Measurements from ENCODE around the gene CNDP1. TPM values are rescaled to one million over a fixed set of nuclear protein-coding genes. Genes with fewer than 3 reads are reported as not detected.

The CNDP1 gene
- total RNA-seq, 1 experiment from 2014 or later = not detected

DNA sequence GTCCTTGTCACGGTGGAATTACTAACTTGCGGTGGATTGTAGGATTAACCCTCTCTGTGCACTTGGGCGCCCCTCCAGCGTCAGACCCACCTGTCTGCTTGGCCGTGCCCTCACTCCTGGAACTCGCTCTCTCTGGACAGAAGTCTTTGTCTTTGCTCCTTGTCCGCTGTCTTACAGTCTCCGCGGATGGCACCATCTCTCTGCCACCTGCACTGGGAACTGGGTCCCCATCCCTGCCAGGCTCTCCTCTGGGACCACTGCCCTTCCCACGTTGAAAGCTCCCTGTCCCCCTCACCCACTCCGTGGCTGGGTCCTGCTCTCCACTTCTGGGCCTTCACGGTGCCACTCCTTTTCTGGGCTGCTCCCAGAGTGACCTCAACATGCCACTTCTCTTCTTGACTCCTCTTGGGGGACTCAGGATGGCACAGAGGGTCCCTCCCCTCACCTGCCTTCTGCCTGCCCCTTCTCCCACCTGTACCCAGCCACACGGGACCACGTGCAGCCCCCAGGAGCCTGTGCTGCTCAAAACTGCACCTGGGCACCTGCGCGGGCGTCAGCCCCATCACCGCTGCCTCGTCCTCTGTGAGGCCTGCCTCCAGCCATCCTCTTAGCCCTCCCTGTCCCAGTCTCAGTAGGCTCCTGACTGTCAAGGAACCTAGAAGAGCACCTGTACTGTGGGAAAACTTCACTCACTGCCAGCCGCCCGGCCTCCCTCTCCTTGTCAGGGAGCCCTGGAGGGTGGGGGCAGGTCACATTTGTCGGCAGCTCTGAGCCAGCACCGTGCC is 27.0 kb upstream of the CNDP1 start:
- H3K36me3 Mint-ChIP-seq (ENCODE audit: insufficient read depth, unreplicated experiment) = peaks cover 75% of the 10 kb centered on the region

GRCh38 chr18:74507927-74508326 is 26.4 kb upstream of the CNDP1 start:
- no peak for DNase-seq
- Mint-ChIP-seq H3K4me1 (ENCODE audit: low read depth, unreplicated experiment) (no peaks in the 10 kb centered on the region), H3K27me3 (ENCODE audit: unreplicated experiment) (no peaks in the 10 kb centered on the region), H3K9me3 (ENCODE audit: low read depth, unreplicated experiment) (no peaks in the 10 kb centered on the region), H3K27ac (ENCODE audit: unreplicated experiment) (no peak overlapping the region), H3K36me3 (ENCODE audit: insufficient read depth, unreplicated experiment) (peaks cover 75% of the 10 kb centered on the region), H3K4me3 (ENCODE audit: low read depth, unreplicated experiment) (no peak overlapping the region)
- no TSS peak for BruUV-seq (replicated peaks)
- no peak for TF ChIP-seq CTCF (IDR thresholded peaks at IDR 0.05; ENCODE audit: unreplicated experiment)
- intact Hi-C loops (cut with micrococcal nuclease; ENCODE audit: unreplicated experiment) = no loop called here
- CTCF ChIA-PET = no interaction called here

More for the DNA sequence above, 27.0 kb upstream of the CNDP1 start:
- no peak overlapping the region for H3K27ac Mint-ChIP-seq (ENCODE audit: unreplicated experiment)
- H3K9me3 Mint-ChIP-seq (ENCODE audit: low read depth, unreplicated experiment) = no peaks in the 10 kb centered on the region
- no peak overlapping the region for H3K4me3 Mint-ChIP-seq (ENCODE audit: low read depth, unreplicated experiment)
- intact Hi-C loops (cut with micrococcal nuclease; ENCODE audit: unreplicated experiment) = no loop called here
- TF ChIP-seq CTCF (IDR thresholded peaks at IDR 0.05; ENCODE audit: unreplicated experiment) = no peak
- no peak for DNase-seq
- CTCF ChIA-PET = no interaction called here
- H3K4me1 Mint-ChIP-seq (ENCODE audit: low read depth, unreplicated experiment) = no peaks in the 10 kb centered on the region
- H3K27me3 Mint-ChIP-seq (ENCODE audit: unreplicated experiment) = no peaks in the 10 kb centered on the region
- no TSS peak for BruUV-seq (replicated peaks)

DNA sequence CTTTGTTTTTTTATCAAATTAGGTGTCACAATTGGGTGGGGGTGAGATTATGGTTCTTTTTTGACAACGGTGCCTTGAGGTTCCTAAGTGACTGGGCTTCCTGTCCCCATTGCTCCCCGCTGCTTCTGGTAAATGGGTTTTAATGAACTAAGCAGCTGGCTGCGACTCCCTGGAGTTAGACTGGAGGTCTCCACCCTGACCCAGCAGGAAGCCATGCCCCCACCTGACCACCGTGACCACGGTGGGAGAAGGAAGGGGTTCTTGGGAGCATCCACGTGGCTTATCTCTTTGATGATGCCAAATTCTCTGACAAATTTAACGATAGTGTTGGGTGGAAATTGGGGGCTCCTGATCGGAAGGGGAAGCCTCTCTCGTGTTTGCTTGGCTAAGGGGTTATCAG is 25.9 kb upstream of the CNDP1 start:
- Mint-ChIP-seq H3K9me3 (ENCODE audit: low read depth, unreplicated experiment) (no peaks in the 10 kb centered on the region), H3K4me3 (ENCODE audit: low read depth, unreplicated experiment) (no peak overlapping the region), H3K36me3 (ENCODE audit: insufficient read depth, unreplicated experiment) (peaks cover 74% of the 10 kb centered on the region), H3K27ac (ENCODE audit: unreplicated experiment) (no peak overlapping the region), H3K4me1 (ENCODE audit: low read depth, unreplicated experiment) (no peaks in the 10 kb centered on the region), H3K27me3 (ENCODE audit: unreplicated experiment) (no peaks in the 10 kb centered on the region)
- BruUV-seq (replicated peaks) = no TSS peak
- intact Hi-C loops (cut with micrococcal nuclease; ENCODE audit: unreplicated experiment) = no loop called here
- no peak for DNase-seq
- CTCF ChIA-PET = no interaction called here
- TF ChIP-seq CTCF (IDR thresholded peaks at IDR 0.05; ENCODE audit: unreplicated experiment) = no peak

DNA sequence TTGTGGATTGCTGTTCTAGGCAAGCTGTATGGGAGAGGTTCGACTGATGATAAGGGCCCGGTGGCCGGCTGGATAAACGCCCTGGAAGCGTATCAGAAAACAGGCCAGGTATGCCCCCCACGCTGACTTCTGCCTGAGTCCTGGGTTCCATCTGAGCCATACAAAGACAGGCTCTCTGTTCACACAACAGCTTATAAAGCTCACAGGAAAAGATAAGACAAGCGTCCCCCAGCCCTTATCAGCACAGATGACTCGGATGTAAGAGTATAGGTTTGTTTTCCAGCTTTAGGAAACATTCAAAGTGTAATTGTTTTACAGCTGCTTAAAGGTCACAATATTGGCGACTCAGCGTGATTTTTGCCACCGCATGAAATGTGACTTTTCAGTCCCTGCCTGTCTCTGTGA is 25.5 kb upstream of the CNDP1 start:
- H3K27me3 Mint-ChIP-seq (ENCODE audit: unreplicated experiment) = no peaks in the 10 kb centered on the region
- no peak overlapping the region for H3K4me3 Mint-ChIP-seq (ENCODE audit: low read depth, unreplicated experiment)
- intact Hi-C loops (cut with micrococcal nuclease; ENCODE audit: unreplicated experiment) = no loop called here
- no TSS peak for BruUV-seq (replicated peaks)
- CTCF ChIA-PET = no interaction called here
- H3K4me1 Mint-ChIP-seq (ENCODE audit: low read depth, unreplicated experiment) = no peaks in the 10 kb centered on the region
- TF ChIP-seq CTCF (IDR thresholded peaks at IDR 0.05; ENCODE audit: unreplicated experiment) = no peak
- no peaks in the 10 kb centered on the region for H3K9me3 Mint-ChIP-seq (ENCODE audit: low read depth, unreplicated experiment)
- H3K27ac Mint-ChIP-seq (ENCODE audit: unreplicated experiment) = no peak overlapping the region
- DNase-seq = no peak
- peaks cover 77% of the 10 kb centered on the region for H3K36me3 Mint-ChIP-seq (ENCODE audit: insufficient read depth, unreplicated experiment)
